Measurements from ENCODE around the gene THAP7. TPM values are rescaled to one million over a fixed set of nuclear protein-coding genes. Genes with fewer than 3 reads are reported as not detected.

The THAP7 gene
- total and polyA plus RNA-seq, 9 of the 15 experiments (the other 6 are each of a cell fraction or from before 2014, with no cell fraction given) = 7.9 to 263 (median 84.1) TPM

DNA sequence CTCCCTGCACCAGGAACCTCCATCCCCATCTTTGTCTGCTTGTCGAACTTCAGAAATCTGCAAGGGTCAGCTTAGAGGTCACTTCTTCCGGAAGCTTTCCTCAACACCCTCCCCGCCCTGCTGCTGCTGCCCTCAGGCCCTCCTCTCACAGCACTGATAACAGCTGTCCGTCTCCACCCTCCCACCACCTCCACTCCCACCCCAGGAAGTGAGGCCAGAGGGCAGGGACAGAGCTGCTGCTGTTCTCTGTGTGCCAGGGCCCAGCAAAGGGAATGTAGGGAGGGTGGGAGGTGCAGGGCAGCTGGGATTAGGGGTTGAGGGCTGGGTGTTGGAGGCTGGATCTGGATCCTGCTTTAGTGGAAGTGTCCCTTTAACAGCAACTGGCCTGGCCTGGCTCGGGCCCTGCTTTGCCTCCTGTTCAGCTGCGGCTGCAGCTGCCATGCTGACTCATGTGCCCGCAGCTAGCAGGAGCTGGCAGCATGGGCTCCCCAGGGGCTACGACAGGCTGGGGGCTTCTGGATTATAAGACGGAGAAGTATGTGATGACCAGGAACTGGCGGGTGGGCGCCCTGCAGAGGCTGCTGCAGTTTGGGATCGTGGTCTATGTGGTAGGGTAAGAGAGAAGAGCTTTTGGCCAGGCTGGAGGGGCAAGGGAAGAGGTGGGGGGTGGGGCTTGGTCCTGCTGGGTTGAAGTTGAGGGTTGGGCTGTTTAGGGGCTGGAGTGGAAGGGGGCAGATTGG lies 13.0 kb upstream of the THAP7 start, which contains the start of gene P2RX6 (continued):
- TF ChIP-seq, protein P1, sequence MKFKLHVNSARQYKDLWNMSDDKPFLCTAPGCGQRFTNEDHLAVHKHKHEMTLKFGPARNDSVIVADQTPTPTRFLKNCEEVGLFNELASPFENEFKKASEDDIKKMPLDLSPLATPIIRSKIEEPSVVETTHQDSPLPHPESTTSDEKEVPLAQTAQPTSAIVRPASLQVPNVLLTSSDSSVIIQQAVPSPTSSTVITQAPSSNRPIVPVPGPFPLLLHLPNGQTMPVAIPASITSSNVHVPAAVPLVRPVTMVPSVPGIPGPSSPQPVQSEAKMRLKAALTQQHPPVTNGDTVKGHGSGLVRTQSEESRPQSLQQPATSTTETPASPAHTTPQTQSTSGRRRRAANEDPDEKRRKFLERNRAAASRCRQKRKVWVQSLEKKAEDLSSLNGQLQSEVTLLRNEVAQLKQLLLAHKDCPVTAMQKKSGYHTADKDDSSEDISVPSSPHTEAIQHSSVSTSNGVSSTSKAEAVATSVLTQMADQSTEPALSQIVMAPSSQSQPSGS (CRISPR knock-in tag; IDR thresholded peaks at IDR 0.05) = no peak
- TF ChIP-seq, protein P2, sequence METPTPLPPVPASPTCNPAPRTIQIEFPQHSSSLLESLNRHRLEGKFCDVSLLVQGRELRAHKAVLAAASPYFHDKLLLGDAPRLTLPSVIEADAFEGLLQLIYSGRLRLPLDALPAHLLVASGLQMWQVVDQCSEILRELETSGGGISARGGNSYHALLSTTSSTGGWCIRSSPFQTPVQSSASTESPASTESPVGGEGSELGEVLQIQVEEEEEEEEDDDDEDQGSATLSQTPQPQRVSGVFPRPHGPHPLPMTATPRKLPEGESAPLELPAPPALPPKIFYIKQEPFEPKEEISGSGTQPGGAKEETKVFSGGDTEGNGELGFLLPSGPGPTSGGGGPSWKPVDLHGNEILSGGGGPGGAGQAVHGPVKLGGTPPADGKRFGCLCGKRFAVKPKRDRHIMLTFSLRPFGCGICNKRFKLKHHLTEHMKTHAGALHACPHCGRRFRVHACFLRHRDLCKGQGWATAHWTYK (CRISPR knock-in tag; IDR thresholded peaks at IDR 0.05) = peak; percentile 77; the same call in 1 of the 2 replicates
- TF ChIP-seq ARHGAP35 (IDR thresholded peaks at IDR 0.05; ENCODE audit: partially characterized antibody) = no peak
- peak; percentile 92; the same call in 1 of the 2 replicates for TF ChIP-seq HNRNPL (IDR thresholded peaks at IDR 0.05; ENCODE audit: low read depth, low read length)
- TF ChIP-seq CHCHD3 (CRISPR knock-in tag; IDR thresholded peaks at IDR 0.05) = peak; percentile 95
- TF ChIP-seq, protein P3, sequence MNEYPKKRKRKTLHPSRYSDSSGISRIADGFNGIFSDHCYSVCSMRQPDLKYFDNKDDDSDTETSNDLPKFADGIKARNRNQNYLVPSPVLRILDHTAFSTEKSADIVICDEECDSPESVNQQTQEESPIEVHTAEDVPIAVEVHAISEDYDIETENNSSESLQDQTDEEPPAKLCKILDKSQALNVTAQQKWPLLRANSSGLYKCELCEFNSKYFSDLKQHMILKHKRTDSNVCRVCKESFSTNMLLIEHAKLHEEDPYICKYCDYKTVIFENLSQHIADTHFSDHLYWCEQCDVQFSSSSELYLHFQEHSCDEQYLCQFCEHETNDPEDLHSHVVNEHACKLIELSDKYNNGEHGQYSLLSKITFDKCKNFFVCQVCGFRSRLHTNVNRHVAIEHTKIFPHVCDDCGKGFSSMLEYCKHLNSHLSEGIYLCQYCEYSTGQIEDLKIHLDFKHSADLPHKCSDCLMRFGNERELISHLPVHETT (CRISPR knock-in tag; conservative IDR thresholded peaks at IDR 0.05 in 1 of 2, IDR thresholded peaks at IDR 0.05 in 1 of 2) = no peak
- no peak for TF ChIP-seq MECOM (CRISPR knock-in tag; IDR thresholded peaks at IDR 0.05)
- no peak for TF ChIP-seq CBFA2T3 (IDR thresholded peaks at IDR 0.05)
- no peak for TF ChIP-seq NCOA6 (IDR thresholded peaks at IDR 0.05)
- TF ChIP-seq BMI1 (IDR thresholded peaks at IDR 0.05; ENCODE audit: low read length) = 0 out of 2 replicates have a peak, but pooled peaks have one; percentile 11
- TF ChIP-seq, protein P4, sequence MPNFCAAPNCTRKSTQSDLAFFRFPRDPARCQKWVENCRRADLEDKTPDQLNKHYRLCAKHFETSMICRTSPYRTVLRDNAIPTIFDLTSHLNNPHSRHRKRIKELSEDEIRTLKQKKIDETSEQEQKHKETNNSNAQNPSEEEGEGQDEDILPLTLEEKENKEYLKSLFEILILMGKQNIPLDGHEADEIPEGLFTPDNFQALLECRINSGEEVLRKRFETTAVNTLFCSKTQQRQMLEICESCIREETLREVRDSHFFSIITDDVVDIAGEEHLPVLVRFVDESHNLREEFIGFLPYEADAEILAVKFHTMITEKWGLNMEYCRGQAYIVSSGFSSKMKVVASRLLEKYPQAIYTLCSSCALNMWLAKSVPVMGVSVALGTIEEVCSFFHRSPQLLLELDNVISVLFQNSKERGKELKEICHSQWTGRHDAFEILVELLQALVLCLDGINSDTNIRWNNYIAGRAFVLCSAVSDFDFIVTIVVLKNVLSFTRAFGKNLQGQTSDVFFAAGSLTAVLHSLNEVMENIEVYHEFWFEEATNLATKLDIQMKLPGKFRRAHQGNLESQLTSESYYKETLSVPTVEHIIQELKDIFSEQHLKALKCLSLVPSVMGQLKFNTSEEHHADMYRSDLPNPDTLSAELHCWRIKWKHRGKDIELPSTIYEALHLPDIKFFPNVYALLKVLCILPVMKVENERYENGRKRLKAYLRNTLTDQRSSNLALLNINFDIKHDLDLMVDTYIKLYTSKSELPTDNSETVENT (CRISPR knock-in tag; IDR thresholded peaks at IDR 0.05) = 0 out of 2 replicates have a peak, but pooled peaks have one; percentile 41
- TF ChIP-seq KLF6 (CRISPR knock-in tag; IDR thresholded peaks at IDR 0.05; ENCODE audit: borderline replicate concordance) = peak; percentile 91; the same call in 1 of the 2 replicates
- TF ChIP-seq C11orf30 (IDR thresholded peaks at IDR 0.05; ENCODE audit: low read depth) = no peak
- no peak for TF ChIP-seq MYBL2 (IDR thresholded peaks at IDR 0.05; ENCODE audit: low read depth)
- TF ChIP-seq MYBL2 (CRISPR knock-in tag; IDR thresholded peaks at IDR 0.05; ENCODE audit: borderline replicate concordance) = no peak
- no peak for TF ChIP-seq RBM17 (IDR thresholded peaks at IDR 0.05; ENCODE audit: borderline replicate concordance, low read depth, low read length)
